Right lobe of liver (tissue), 6 donors: ENCODE results near the gene ANP32B. TPM values are rescaled to one million over a fixed set of nuclear protein-coding genes. Genes with fewer than 3 reads are reported as not detected.
"Not testable (repeated sequence)": the region's sequence is repeated elsewhere in the genome, so short reads cannot be mapped to it uniquely, and the experiment has no call there.

Experiments used
- ATAC-seq, 4 donors: fragments of 200-7000 bp; cut with Tn5 transposase; one replicate each; pipeline ENCODE4 v1.9.1; 2020; ENCODE audit warnings: mild to moderate bottlenecking in 4 of 4, moderate library complexity in 4 of 4
- DNase-seq, 3 donors: peaks; one replicate each; pipeline ENCODE4 v3.0.0-alpha.2; 2020
- H3K27ac ChIP-seq, 3 donors: fragments of 200-600 bp; one replicate each; pipeline ENCODE4 v1.8.0; 2022
- H3K27me3 ChIP-seq, 2 donors: fragments of 200-600 bp; one replicate each; pipeline ENCODE4 v1.8.0; 2022
- H3K36me3 ChIP-seq, 4 donors: fragments of 200-600 bp; sonication (generic) in 1 of 4; one replicate each; pipeline versions ENCODE4 v1.5.1 to v1.8.0; 2017 to 2022; ENCODE audit warnings: control low read depth in 1 of 4
- H3K4me1 ChIP-seq, 4 donors: fragments of 200-600 bp; sonication (generic) in 1 of 4; one replicate each; pipeline versions ENCODE4 v1.5.1 to v1.8.0; 2017 to 2022; ENCODE audit warnings: control low read depth in 1 of 4
- H3K4me3 ChIP-seq, 3 donors: fragments of 200-600 bp; one replicate each; pipeline ENCODE4 v1.8.0; 2022
- H3K9me3 ChIP-seq, 4 donors: fragments of 200-600 bp; sonication (generic) in 1 of 4; one replicate each; pipeline versions ENCODE4 v1.5.1 to v1.8.0; 2017 to 2022; ENCODE audit warnings: control low read depth in 1 of 4
- POLR2A ChIP-seq: fragments of 450-650 bp; IDR thresholded peaks from one replicate; pipeline ENCODE4 v1.6.1; 2017; ENCODE audit warnings: antibody characterized with exemption, mild to moderate bottlenecking
- WGBS: methylation state at CpG from one replicate; pipeline ENCODE4 v1.1.6; 2018; ENCODE audit warnings: low coverage, low lambda C conversion rate; ENCODE audit not compliant: insufficient coverage; ENCODE audit errors: missing lambda C conversion rate; 5-methylcytosine and 5-hydroxymethylcytosine counted together
- intact Hi-C, 2 donors: fragments of 100-400 bp; cut with DNase I; formaldehyde crosslinking; loops; one replicate each; pipeline versions ENCODE4 v1.11.2 to v1.14.1; 2022
- total RNA-seq, 6 experiments: library from RNA; depleted of rRNA in 2 of 6; stranded (reverse); fragments of >200 nt in 2 of 6; fragmentation: NEBNext Ultra II Directional in 3 of 6; extraction: Animal tissue kit (Norgen Biotek cat#: 25700) in 3 of 6; gene quantifications; one replicate each; pipeline versions ENCODE4 v1.1.0 to v1.2.4, GENCODE V29; 2016 to 2023
- TF ChIP-seq, protein P1 (sequence below), 4 donors: fragments of 200-600 bp in 3 of 4; fragments of 450-650 bp in 1 of 4; IDR thresholded peaks; one replicate each; pipeline versions ENCODE4 v1.5.1 to v1.8.0; 2016 to 2022; ENCODE audit warnings: antibody characterized with exemption in 4 of 4, mild to moderate bottlenecking in 2 of 4
- donor health status: DM: no; HTN: yes; CAD: no.
- donor health status: DM: no; HTN: no; CAD: no.
- donor health status: DM: no; HTN: no; CAD: no.
- donor health status: DM: no; HTN: yes; CAD: no.
- donor health status: DM: no; HTN: yes; CAD: no.

ANP32B gene
- total RNA-seq, 6 experiments from 2014 or later, result 8.2 to 38.0 (median 30.6) TPM

DNA sequence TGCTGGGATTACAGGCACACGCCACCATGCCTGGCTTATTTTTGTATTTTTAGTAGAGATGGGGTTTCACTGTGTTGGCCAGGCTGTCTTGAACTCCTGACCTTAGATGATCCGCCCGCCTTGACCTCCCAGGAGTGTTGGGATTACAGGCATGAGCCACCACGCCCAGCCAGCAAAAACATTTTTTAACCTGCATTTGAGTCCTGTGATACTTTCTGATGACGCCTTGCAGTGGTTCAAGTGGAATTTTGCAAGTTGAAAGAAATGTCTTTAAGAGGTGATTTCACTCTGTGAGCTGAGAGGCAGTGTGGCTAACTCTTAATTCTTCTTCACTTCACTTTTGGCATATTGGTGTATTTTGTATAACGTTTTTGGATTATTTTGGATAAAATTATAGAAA is 9.1 kb downstream of the ANP32B start:
- H3K4me3 ChIP-seq, result no peak overlapping the region
- TF ChIP-seq, protein P1, sequence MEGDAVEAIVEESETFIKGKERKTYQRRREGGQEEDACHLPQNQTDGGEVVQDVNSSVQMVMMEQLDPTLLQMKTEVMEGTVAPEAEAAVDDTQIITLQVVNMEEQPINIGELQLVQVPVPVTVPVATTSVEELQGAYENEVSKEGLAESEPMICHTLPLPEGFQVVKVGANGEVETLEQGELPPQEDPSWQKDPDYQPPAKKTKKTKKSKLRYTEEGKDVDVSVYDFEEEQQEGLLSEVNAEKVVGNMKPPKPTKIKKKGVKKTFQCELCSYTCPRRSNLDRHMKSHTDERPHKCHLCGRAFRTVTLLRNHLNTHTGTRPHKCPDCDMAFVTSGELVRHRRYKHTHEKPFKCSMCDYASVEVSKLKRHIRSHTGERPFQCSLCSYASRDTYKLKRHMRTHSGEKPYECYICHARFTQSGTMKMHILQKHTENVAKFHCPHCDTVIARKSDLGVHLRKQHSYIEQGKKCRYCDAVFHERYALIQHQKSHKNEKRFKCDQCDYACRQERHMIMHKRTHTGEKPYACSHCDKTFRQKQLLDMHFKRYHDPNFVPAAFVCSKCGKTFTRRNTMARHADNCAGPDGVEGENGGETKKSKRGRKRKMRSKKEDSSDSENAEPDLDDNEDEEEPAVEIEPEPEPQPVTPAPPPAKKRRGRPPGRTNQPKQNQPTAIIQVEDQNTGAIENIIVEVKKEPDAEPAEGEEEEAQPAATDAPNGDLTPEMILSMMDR (IDR thresholded peaks at IDR 0.05), result no peak
- no peak for TF ChIP-seq POLR2A
- H3K27me3 ChIP-seq, result no peaks in the 10 kb centered on the region
- intact Hi-C loops, result no loop called here
- WGBS, result 78% methylated on average over 6 of the region's 6 CpGs
- ATAC-seq (no peak), DNase-seq (no peak)
- H3K4me1 ChIP-seq, result peaks cover 0 to 15% (median 3%) of the 10 kb centered on the region in 4 donors
- peaks cover 0 to 7% (median 3%) of the 10 kb centered on the region in 4 donors for H3K36me3 ChIP-seq
- no peak overlapping the region for H3K27ac ChIP-seq
- no peaks in the 10 kb centered on the region for H3K9me3 ChIP-seq

DNA sequence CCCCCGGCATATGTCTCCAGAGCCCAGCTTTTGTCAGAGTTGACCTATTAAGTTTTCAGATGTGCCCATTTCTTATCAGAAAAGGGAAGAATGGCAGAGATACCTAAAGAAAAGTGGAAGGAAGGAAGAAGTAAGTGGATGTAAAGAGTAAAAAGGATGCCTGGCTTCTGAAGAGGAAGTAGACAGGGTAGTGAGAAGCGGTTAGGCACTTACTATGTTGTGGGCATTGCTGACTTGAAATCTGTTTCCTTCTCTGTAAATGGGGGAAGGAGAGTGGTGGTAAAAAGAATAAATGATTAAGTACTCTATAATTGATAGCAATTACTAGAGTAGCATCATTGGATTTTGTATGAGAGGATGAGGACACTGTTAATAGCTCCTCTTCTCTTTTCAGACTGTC is 9.9 kb downstream of the ANP32B start:
- Histone ChIP-seq H3K4me3 (no peak overlapping the region), H3K9me3 (no peaks in the 10 kb centered on the region), H3K4me1 (peaks cover 0 to 15% (median 3%) of the 10 kb centered on the region in 4 donors), H3K27ac (no peak overlapping the region), H3K27me3 (no peaks in the 10 kb centered on the region), H3K36me3 (peaks cover 0 to 9% (median 4%) of the 10 kb centered on the region in 4 donors)
- DNase-seq (no peak), ATAC-seq (no peak)
- intact Hi-C loops, result no loop called here
- TF ChIP-seq, protein P1 (IDR thresholded peaks at IDR 0.05), result no peak
- TF ChIP-seq POLR2A, result no peak
- WGBS, result 63% methylated on average over 2 of the region's 2 CpGs

DNA sequence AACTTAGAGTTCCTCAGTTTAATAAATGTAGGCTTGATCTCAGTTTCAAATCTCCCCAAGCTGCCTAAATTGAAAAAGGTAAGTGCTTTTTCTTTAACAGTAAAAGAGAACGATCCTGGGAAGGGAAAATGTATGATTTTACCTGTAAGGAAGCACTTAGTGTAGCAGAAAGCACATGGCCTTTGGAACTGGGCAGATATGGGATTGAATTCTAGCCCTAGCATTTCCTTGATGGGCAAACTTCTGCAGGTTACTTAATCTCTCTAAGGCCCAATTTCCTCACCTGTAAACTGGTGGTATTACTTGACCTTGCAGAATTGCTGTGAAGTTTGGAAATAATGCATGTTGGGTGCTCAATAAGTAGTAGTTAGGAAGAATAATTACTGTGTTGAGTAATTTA is 11.6 kb downstream of the ANP32B start:
- H3K4me3 ChIP-seq, result no peak overlapping the region
- intact Hi-C loops, result no loop called here
- WGBS, result 86% methylated on average over 1 of the region's 1 CpG

DNA sequence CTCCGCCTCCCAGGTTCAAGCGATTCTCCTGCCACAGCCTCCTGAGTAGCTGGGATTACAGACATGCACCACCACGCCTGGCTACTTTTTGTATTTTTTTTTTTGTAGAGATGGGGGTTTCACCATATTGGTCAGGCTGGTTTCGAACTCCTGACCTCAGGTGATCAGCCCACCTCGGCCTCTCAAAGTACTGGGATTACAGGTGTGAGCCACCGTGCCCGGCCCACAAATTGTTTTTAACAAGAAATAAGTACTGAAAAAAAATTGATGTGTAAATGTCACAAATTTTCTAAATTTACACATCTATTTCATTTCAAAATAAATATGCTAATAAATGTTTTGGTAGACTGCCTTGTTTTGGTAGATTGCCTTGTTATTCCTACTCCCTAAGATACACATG is 13.5 kb downstream of the ANP32B start:
- 97% methylated on average over 7 of the region's 7 CpGs for WGBS
- H3K27me3 ChIP-seq, DNase-seq, H3K9me3 ChIP-seq, H3K4me3 ChIP-seq, H3K27ac ChIP-seq, ATAC-seq, intact Hi-C loops: not testable (repeated sequence)
- Histone ChIP-seq H3K4me1 (peaks cover 0 to 15% (median 3%) of the 10 kb centered on the region in 4 donors), H3K36me3 (peaks cover 0 to 20% (median 7%) of the 10 kb centered on the region in 4 donors)

More for the DNA sequence above, 11.6 kb downstream of the ANP32B start:
- no peak overlapping the region for H3K27ac ChIP-seq
- no peak for DNase-seq
- H3K27me3 ChIP-seq, result no peaks in the 10 kb centered on the region
- TF ChIP-seq POLR2A, result no peak
- TF ChIP-seq, protein P1 (IDR thresholded peaks at IDR 0.05), result no peak
- no peak for ATAC-seq
- peaks cover 0 to 15% (median 3%) of the 10 kb centered on the region in 4 donors for H3K4me1 ChIP-seq
- peaks cover 0 to 16% (median 7%) of the 10 kb centered on the region in 4 donors for H3K36me3 ChIP-seq
- no peaks in the 10 kb centered on the region for H3K9me3 ChIP-seq

DNA sequence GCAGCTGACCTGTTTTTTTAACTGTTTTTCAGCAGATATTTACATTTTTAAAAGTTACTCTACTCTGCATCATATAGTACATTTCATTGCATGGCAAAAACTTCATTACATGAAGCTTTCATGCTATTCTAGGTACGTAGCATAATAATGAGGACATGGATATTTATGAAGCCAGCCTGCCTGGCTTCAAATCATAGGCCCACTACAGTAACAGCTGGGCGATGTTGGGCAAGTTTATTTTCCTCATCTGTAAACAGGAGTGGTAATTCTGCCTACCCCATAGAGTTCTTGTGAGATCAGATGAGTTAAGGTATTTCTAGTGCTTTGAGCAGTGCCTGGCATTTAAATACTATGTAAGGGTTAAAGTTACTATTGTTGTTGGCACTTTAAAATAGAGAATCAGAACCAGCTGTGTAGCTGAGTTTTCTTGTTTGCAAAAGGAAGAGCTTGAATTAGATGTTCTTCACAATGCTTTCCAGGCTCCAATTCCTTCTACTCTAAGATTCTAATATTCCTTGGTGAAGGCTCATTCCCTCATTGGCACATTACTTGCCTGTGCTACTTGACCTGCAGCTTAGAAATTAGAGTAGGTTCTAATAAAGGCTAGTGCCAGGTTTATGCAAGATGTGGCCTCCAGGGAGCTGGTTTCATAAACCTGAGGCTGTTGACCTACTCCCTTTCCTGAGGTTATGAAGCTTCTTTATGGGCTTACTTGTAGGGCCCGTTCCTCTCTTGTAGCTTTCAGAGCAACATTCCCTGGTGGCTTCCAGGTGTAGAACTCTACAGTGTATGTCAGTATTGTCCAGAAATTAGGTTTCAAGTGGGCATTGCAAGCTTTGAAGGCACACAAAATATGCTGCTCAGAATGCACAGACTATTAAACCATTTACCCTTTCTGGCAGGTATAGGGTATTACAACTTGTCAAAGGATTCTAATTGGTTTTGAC is 14.5 kb downstream of the ANP32B start:
- DNase-seq (no peak), ATAC-seq (peak in 1 of 4 donors; percentile 27)
- H3K9me3 ChIP-seq, result no peaks in the 10 kb centered on the region
- no peak overlapping the region for H3K27ac ChIP-seq
- intact Hi-C loops, result no loop called here
- no peaks in the 10 kb centered on the region for H3K27me3 ChIP-seq
- TF ChIP-seq POLR2A, result no peak
- TF ChIP-seq, protein P1 (IDR thresholded peaks at IDR 0.05), result no peak
- no peak overlapping the region for H3K4me3 ChIP-seq
- peaks cover 0 to 6% (median 0%) of the 10 kb centered on the region in 4 donors for H3K4me1 ChIP-seq
- peaks cover 0 to 20% (median 7%) of the 10 kb centered on the region in 4 donors for H3K36me3 ChIP-seq
- WGBS, result 94% methylated on average over 3 of the region's 3 CpGs
